Measurements from ENCODE around the gene COG5.

- no peak for TF ChIP-seq ZFP36 (IDR thresholded peaks at IDR 0.05; ENCODE audit: low read depth, low read length, partially characterized antibody)
- TF ChIP-seq, protein P1, sequence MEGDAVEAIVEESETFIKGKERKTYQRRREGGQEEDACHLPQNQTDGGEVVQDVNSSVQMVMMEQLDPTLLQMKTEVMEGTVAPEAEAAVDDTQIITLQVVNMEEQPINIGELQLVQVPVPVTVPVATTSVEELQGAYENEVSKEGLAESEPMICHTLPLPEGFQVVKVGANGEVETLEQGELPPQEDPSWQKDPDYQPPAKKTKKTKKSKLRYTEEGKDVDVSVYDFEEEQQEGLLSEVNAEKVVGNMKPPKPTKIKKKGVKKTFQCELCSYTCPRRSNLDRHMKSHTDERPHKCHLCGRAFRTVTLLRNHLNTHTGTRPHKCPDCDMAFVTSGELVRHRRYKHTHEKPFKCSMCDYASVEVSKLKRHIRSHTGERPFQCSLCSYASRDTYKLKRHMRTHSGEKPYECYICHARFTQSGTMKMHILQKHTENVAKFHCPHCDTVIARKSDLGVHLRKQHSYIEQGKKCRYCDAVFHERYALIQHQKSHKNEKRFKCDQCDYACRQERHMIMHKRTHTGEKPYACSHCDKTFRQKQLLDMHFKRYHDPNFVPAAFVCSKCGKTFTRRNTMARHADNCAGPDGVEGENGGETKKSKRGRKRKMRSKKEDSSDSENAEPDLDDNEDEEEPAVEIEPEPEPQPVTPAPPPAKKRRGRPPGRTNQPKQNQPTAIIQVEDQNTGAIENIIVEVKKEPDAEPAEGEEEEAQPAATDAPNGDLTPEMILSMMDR (IDR thresholded peaks at IDR 0.05 in 2 of 3, conservative IDR thresholded peaks at IDR 0.05 in 1 of 3; ENCODE audit: insufficient read depth in 2 of 3, low read depth in 1 of 3, low read length in 3 of 3), result no peak
- TF ChIP-seq RAD21 (CRISPR knock-in tag; conservative IDR thresholded peaks at IDR 0.05 in 1 of 2, IDR thresholded peaks at IDR 0.05 in 1 of 2), result no peak
- no peak for TF ChIP-seq SP1 (CRISPR knock-in tag; IDR thresholded peaks at IDR 0.05)
- TF ChIP-seq E2F6 (IDR thresholded peaks at IDR 0.05; ENCODE audit: borderline replicate concordance in 1 of 2, extremely low read depth in 1 of 2, insufficient read depth in 1 of 2, insufficient read length in 1 of 2, low read depth in 1 of 2, low read length in 1 of 2, poor library complexity in 1 of 2, severe bottlenecking in 1 of 2), result no peak
- no peak for TF ChIP-seq ELF1 (tag; IDR thresholded peaks at IDR 0.05)
- TF ChIP-seq ESRRA (IDR thresholded peaks at IDR 0.05; ENCODE audit: borderline replicate concordance, low read depth), result no peak
- no peak for TF ChIP-seq ZNF780A (CRISPR knock-in tag; IDR thresholded peaks at IDR 0.05)
- TF ChIP-seq, protein P2, sequence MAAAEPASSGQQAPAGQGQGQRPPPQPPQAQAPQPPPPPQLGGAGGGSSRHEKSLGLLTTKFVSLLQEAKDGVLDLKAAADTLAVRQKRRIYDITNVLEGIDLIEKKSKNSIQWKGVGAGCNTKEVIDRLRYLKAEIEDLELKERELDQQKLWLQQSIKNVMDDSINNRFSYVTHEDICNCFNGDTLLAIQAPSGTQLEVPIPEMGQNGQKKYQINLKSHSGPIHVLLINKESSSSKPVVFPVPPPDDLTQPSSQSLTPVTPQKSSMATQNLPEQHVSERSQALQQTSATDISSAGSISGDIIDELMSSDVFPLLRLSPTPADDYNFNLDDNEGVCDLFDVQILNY (CRISPR knock-in tag; IDR thresholded peaks at IDR 0.05), result no peak
- TF ChIP-seq ZNF124 (CRISPR knock-in tag; IDR thresholded peaks at IDR 0.05), result no peak
- no peak for TF ChIP-seq TBL1XR1 (IDR thresholded peaks at IDR 0.05; ENCODE audit: low read length in 2 of 2)
- no peak for TF ChIP-seq FOXJ3 (CRISPR knock-in tag; IDR thresholded peaks at IDR 0.05)
- TF ChIP-seq, protein P3, sequence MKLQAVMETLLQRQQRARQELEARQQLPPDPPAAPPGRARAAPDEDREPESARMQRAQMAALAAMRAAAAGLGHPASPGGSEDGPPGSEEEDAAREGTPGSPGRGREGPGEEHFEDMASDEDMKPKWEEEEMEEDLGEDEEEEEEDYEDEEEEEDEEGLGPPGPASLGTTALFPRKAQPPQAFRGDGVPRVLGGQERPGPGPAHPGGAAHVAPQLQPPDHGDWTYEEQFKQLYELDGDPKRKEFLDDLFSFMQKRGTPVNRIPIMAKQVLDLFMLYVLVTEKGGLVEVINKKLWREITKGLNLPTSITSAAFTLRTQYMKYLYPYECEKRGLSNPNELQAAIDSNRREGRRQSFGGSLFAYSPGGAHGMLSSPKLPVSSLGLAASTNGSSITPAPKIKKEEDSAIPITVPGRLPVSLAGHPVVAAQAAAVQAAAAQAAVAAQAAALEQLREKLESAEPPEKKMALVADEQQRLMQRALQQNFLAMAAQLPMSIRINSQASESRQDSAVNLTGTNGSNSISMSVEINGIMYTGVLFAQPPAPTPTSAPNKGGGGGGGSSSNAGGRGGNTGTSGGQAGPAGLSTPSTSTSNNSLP (IDR thresholded peaks at IDR 0.05; ENCODE audit: borderline replicate concordance, low read depth, low read length), result no peak
- TF ChIP-seq THRAP3 (IDR thresholded peaks at IDR 0.05; ENCODE audit: borderline replicate concordance), result no peak
Measured at GRCh38 chr7:107584716-107585115, 21.0 kb upstream of the COG5 start.
